Measurements from ENCODE around the gene DLG2.
"Not testable (repeated sequence)": the region's sequence is repeated elsewhere in the genome, so short reads cannot be mapped to it uniquely, and the experiment has no call there.

The DLG2 gene

DNA sequence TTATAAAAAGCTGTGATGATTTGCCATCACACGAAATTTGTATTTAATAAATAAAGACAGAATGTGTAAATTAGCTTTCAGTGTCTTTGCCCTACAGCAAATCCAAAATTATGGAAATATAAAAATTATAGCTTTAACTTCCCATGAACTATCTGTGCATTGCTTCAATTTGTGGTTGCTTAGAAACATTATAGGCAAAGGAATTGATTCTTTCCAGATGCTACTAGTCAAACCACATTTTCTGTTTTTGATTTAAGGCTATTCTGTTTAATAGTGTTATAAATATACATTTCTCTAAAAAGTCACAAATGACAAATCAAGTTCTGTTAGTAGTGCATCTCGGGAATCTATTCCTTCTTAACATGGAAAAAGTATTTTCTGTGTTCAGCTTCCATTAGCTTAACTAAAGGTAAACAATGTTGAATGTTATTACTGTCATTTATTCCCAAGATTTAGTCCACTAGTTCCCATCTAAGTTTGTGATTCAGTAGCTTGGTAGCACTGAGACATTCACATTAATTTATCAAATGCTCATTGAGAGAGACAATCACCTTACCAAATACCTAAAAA is 1254.7 kb downstream of the DLG2 start:
- H3K27ac Mint-ChIP-seq = no peak overlapping the region
- H3K36me3 Mint-ChIP-seq (ENCODE audit: low read depth) = no peaks in the 10 kb centered on the region
- intact Hi-C loops (cut with micrococcal nuclease) = no loop called here
- H3K27me3 Mint-ChIP-seq = no peaks in the 10 kb centered on the region
- H3K4me1 Mint-ChIP-seq (ENCODE audit: low read depth) = no peaks in the 10 kb centered on the region
- H3K9me3 Mint-ChIP-seq = no peaks in the 10 kb centered on the region
- H3K4me3 Mint-ChIP-seq = no peak overlapping the region

- Mint-ChIP-seq H3K4me1 (ENCODE audit: low read depth) (no peaks in the 10 kb centered on the region), H3K4me3 (no peak overlapping the region), H3K27me3 (no peaks in the 10 kb centered on the region), H3K9me3 (no peaks in the 10 kb centered on the region), H3K36me3 (ENCODE audit: low read depth) (no peaks in the 10 kb centered on the region), H3K27ac (no peak overlapping the region)
- intact Hi-C loops (cut with micrococcal nuclease) = no loop called here
These were observed 1269.1 kb downstream of the DLG2 start for GRCh38 chr11:84358034-84358433.

DNA sequence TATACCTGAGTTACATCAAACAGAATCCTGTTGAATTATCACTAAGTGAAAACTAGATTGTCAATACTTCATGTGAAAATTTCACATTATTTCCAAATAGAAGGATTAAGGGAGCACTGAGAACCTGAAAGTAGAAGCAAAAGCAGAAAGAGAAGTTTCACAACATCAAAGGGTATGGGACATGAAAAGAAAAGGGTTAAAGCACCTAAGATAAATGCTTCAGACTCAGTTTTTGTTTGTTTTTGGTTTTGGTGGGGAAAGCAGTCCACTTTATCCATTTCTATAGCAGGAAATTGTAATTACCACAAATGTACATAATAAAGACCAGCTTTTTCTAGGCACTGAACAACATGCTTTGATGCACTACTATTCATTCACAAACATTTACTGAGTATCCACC is 1271.2 kb downstream of the DLG2 start:
- Mint-ChIP-seq H3K4me1 (ENCODE audit: low read depth) (no peaks in the 10 kb centered on the region), H3K4me3 (no peak overlapping the region), H3K9me3 (no peaks in the 10 kb centered on the region), H3K36me3 (ENCODE audit: low read depth) (no peaks in the 10 kb centered on the region), H3K27me3 (no peaks in the 10 kb centered on the region), H3K27ac (no peak overlapping the region)
- intact Hi-C loops (cut with micrococcal nuclease) = no loop called here

DNA sequence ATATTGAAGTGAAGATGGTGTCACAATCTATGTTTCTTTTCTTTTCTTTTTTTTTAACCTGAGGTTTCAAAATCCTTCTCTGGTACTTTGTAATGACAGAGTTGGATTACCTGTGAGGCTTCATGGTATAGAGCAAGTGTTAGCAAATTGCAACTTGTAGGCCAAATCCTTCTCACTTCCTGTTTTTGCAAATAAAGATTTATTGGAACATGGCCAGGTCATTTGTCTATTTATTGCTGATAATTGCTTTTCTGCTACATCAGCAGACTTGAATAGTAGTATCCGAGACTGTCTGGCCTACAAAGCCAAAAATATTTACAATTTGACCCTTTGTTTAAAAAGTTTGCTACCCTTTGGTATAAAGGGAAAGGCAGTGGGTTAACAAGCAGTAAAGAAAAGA is 1281.5 kb downstream of the DLG2 start:
- H3K9me3 Mint-ChIP-seq = no peaks in the 10 kb centered on the region
- H3K4me1 Mint-ChIP-seq (ENCODE audit: low read depth) = no peaks in the 10 kb centered on the region
- H3K27me3 Mint-ChIP-seq = no peaks in the 10 kb centered on the region
- H3K4me3 Mint-ChIP-seq = no peak overlapping the region
- no peak overlapping the region for H3K27ac Mint-ChIP-seq
- H3K36me3 Mint-ChIP-seq (ENCODE audit: low read depth) = no peaks in the 10 kb centered on the region
- intact Hi-C loops (cut with micrococcal nuclease) = no loop called here

DNA sequence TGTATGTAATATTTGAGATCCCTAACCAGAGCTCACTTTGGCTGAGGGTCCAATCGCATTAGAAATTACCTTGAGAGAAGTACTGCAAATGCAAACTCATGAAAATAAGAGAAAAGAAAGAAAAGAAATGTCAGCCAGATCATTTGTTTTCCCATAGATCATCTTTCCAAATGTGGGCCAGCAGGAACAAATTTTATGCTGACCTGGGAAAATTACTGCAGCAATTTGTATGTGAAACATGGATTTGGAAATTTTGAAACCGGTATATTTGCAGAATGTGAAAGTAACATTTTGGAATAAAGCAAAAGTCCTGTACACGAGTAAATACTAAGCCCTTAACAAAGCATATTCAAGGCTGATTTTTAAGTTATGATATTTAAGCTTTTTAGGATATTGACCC is 1282.1 kb downstream of the DLG2 start:
- Mint-ChIP-seq H3K27me3 (no peaks in the 10 kb centered on the region), H3K9me3 (no peaks in the 10 kb centered on the region), H3K4me3 (no peak overlapping the region), H3K4me1 (ENCODE audit: low read depth) (no peaks in the 10 kb centered on the region), H3K27ac (no peak overlapping the region), H3K36me3 (ENCODE audit: low read depth) (no peaks in the 10 kb centered on the region)
- intact Hi-C loops (cut with micrococcal nuclease) = no loop called here

DNA sequence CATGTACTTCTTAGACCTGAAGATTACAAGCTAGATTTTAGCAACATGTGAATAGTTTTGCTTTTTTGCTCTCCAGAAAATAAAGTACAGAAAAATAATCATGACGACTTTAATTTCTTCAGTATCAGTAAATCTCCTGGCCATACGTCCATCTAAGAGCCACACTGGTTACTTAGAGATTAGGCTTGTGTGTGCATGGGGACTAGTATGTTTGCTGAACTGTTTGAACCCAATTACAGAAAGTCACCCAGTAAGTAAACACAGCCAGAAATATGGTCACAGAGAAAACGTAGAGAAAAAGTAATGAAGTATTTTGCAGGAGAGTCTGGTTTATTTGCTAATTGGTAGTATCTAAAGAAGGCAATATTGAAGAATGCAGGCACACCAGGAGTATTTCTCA is 1287.3 kb downstream of the DLG2 start:
- no peak overlapping the region for H3K4me3 Mint-ChIP-seq
- intact Hi-C loops (cut with micrococcal nuclease) = no loop called here
- H3K36me3 Mint-ChIP-seq (ENCODE audit: low read depth) = no peaks in the 10 kb centered on the region
- no peak overlapping the region for H3K27ac Mint-ChIP-seq
- H3K27me3 Mint-ChIP-seq = no peaks in the 10 kb centered on the region
- peaks cover 9% of the 10 kb centered on the region for H3K9me3 Mint-ChIP-seq
- H3K4me1 Mint-ChIP-seq (ENCODE audit: low read depth) = no peaks in the 10 kb centered on the region

- Mint-ChIP-seq H3K4me3 (no peak overlapping the region), H3K9me3 (peaks cover 12% of the 10 kb centered on the region), H3K27me3 (no peaks in the 10 kb centered on the region), H3K27ac (no peak overlapping the region), H3K4me1 (ENCODE audit: low read depth) (no peaks in the 10 kb centered on the region), H3K36me3 (ENCODE audit: low read depth) (no peaks in the 10 kb centered on the region)
- intact Hi-C loops (cut with micrococcal nuclease) = no loop called here
These were observed 1293.9 kb downstream of the DLG2 start for GRCh38 chr11:84333221-84333620.

DNA sequence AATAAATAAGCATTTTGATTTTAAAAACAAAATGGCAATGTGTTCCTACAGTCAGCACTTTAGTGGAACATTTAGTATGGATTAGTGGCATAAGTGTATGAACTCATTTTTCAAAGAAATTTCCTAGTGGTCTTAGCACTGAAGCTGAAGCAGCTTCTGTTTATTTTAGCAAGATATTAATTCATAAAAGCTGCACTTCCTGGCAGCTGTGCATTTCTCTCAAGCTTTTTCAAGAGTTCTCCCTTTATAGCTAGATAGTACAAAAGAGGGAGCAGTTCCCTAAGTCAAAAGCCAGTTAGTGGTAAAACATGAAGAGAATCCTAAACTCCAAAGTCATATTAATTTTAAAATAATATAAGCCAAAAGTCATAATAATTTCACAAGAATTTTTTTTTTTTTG is 1304.9 kb downstream of the DLG2 start:
- intact Hi-C loops (cut with micrococcal nuclease) = no loop called here
- Mint-ChIP-seq H3K27me3 (no peaks in the 10 kb centered on the region), H3K4me3 (no peak overlapping the region), H3K4me1 (ENCODE audit: low read depth) (no peaks in the 10 kb centered on the region), H3K9me3 (no peaks in the 10 kb centered on the region), H3K36me3 (ENCODE audit: low read depth) (no peaks in the 10 kb centered on the region), H3K27ac (no peak overlapping the region)

- H3K36me3 Mint-ChIP-seq (ENCODE audit: low read depth) = no peaks in the 10 kb centered on the region
- intact Hi-C loops (cut with micrococcal nuclease) = no loop called here
- H3K27ac Mint-ChIP-seq = no peak overlapping the region
- H3K27me3 Mint-ChIP-seq = no peaks in the 10 kb centered on the region
- no peak overlapping the region for H3K4me3 Mint-ChIP-seq
- no peaks in the 10 kb centered on the region for H3K4me1 Mint-ChIP-seq (ENCODE audit: low read depth)
- no peaks in the 10 kb centered on the region for H3K9me3 Mint-ChIP-seq
These were observed 1307.3 kb downstream of the DLG2 start for GRCh38 chr11:84319863-84320262.

DNA sequence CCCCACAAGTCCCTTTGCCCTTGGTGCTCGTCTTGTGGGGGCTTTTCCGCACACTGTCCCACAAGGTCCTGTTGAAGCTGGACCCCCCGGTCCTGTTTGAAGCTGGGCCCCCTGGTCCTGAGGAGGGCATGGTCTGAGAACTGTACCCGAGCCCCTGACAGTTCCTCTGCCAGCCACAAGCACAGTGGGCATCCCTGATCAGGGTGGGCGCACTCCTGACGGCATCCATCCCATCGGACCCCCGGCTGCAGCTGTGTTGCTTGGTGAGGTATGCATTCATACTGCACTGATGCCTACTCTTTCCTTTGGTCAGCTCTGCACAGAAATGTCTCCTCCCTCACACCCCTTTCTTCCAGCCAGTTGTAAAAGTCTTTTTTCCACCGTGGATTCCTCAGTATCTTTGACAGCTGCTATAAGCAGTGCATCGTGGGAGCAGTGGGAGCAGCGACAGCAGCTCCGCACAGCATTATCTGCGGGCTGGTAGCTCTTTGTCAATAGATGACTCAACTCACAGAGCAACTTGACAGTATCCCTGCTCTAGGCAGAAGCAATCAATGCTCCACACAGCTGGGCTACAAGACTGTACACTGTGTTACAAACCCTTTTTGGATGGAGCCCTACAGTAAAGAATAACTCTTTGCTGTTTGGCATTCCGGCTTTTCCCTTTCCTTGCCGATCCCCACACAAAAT is 1310.1 kb downstream of the DLG2 start:
- Mint-ChIP-seq H3K27me3 (no peaks in the 10 kb centered on the region), H3K27ac (no peak overlapping the region), H3K9me3 (no peaks in the 10 kb centered on the region), H3K4me3 (no peak overlapping the region), H3K36me3 (ENCODE audit: low read depth) (no peaks in the 10 kb centered on the region), H3K4me1 (ENCODE audit: low read depth) (no peaks in the 10 kb centered on the region)
- intact Hi-C loops (cut with micrococcal nuclease) = no loop called here

DNA sequence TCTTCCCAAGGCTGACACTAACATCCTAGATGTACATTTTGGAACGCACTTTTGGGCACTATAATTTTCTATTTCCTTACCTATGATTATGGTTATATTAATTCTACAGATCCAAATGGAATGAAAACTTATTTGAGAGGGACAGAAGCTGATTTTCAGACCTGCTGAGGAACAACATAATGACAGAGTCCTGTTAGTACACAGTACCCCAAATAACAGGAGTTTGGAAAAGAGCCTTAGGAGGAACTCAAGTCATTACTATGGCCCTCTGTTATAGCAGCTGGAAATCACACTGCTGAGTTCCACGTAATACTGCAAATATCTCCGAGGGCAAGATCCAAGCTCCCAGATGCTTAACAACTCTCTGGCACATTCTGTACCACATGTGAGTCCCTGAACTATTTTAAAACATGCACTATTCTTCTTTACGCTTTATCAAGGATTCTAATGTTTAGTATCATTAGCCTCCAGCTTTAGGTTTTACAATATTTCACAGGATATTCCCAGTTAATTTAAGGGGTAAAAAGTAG is 1313.2 kb downstream of the DLG2 start:
- no peaks in the 10 kb centered on the region for H3K27me3 Mint-ChIP-seq
- no peaks in the 10 kb centered on the region for H3K36me3 Mint-ChIP-seq (ENCODE audit: low read depth)
- intact Hi-C loops (cut with micrococcal nuclease) = no loop called here
- H3K9me3 Mint-ChIP-seq = peaks cover 6% of the 10 kb centered on the region
- H3K27ac Mint-ChIP-seq = no peak overlapping the region
- no peaks in the 10 kb centered on the region for H3K4me1 Mint-ChIP-seq (ENCODE audit: low read depth)
- H3K4me3 Mint-ChIP-seq = no peak overlapping the region

- H3K36me3 Mint-ChIP-seq (ENCODE audit: low read depth) = no peaks in the 10 kb centered on the region
- H3K9me3 Mint-ChIP-seq = peaks cover 24% of the 10 kb centered on the region
- H3K27me3 Mint-ChIP-seq = no peaks in the 10 kb centered on the region
- no peaks in the 10 kb centered on the region for H3K4me1 Mint-ChIP-seq (ENCODE audit: low read depth)
- H3K27ac Mint-ChIP-seq = no peak overlapping the region
- intact Hi-C loops (cut with micrococcal nuclease) = no loop called here
- no peak overlapping the region for H3K4me3 Mint-ChIP-seq
These were observed 1316.9 kb downstream of the DLG2 start for GRCh38 chr11:84310268-84310667.

GRCh38 chr11:84308491-84308890 is 1318.7 kb downstream of the DLG2 start:
- H3K4me3 Mint-ChIP-seq; H3K27ac Mint-ChIP-seq; H3K36me3 Mint-ChIP-seq (ENCODE audit: low read depth); H3K27me3 Mint-ChIP-seq; H3K4me1 Mint-ChIP-seq (ENCODE audit: low read depth); intact Hi-C loops (cut with micrococcal nuclease): not testable (repeated sequence)
- H3K9me3 Mint-ChIP-seq = peaks cover 24% of the 10 kb centered on the region

DNA sequence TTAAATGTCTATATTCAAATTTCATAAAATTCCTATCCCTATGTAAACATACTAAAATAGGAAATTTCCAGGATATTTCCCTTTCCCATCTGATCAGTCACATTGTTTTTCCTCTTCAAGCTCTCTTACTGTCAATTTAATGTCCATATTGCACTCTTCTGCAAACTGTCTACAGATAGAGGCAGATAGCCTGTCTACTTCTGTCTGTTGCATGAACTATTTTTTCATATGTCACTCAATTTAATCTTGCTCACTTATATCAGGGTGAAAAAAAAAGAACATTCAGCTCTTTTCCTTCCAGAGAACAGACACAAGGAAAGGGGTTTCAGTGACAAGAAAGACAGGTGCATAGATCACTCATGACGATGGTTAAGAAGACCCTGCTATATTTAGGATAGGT is 1327.1 kb downstream of the DLG2 start:
- Mint-ChIP-seq H3K4me3 (no peak overlapping the region), H3K27me3 (no peaks in the 10 kb centered on the region)

DNA sequence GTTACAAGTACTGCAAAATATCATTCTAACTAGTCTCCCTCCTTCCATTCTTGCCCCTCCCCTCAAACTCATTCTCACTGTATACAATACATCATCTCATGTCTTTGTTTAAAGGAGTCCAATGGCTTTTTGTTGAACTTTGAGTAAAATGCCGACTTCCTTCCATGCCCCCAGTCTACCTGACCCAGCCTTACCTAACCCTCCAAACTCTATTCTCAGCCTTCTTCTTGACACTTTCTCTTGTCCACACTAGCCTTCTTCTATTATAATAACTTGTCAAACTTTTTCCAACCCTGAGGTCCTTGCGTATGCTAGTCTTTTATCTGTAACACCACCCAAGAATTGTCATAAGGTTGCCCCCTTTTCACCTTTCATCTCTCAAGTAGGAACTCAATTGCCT is 1329.6 kb downstream of the DLG2 start:
- Mint-ChIP-seq H3K9me3 (no peaks in the 10 kb centered on the region), H3K4me1 (ENCODE audit: low read depth) (no peaks in the 10 kb centered on the region), H3K36me3 (ENCODE audit: low read depth) (no peaks in the 10 kb centered on the region), H3K27me3 (no peaks in the 10 kb centered on the region), H3K27ac (no peak overlapping the region), H3K4me3 (no peak overlapping the region)
- intact Hi-C loops (cut with micrococcal nuclease) = no loop called here

More for the DNA sequence above, 1327.1 kb downstream of the DLG2 start:
- Mint-ChIP-seq H3K4me1 (ENCODE audit: low read depth) (no peaks in the 10 kb centered on the region), H3K9me3 (no peaks in the 10 kb centered on the region), H3K36me3 (ENCODE audit: low read depth) (no peaks in the 10 kb centered on the region), H3K27ac (no peak overlapping the region)
- intact Hi-C loops (cut with micrococcal nuclease) = no loop called here
